Frontal cortex (tissue), 4 donors: Measurements from ENCODE around the gene PRKAB1. TPM values are rescaled to one million over a fixed set of nuclear protein-coding genes. Genes with fewer than 3 reads are reported as not detected.

Experiments used
- DNase-seq, 2 donors: peaks; one replicate each; pipeline ENCODE4 v3.0.0; 2012; ENCODE audit warnings: low spot score in 2 of 2
- FAIRE-seq: peaks from 2 replicates; lab custom pipeline; 2012; peaks lifted over from hg19 to GRCh38; lab: Jason Lieb, UNC
- total RNA-seq: library from RNA; depleted of rRNA; stranded (reverse); fragments of >200 nt; gene quantifications from one replicate; pipeline ENCODE4 v1.2.3, GENCODE V29; 2014
- donor health status: control.
- donor health status: control.
- donor health status: control.

The PRKAB1 gene
- total RNA-seq, 1 donor from 2014 or later, result 15.9 TPM

DNA sequence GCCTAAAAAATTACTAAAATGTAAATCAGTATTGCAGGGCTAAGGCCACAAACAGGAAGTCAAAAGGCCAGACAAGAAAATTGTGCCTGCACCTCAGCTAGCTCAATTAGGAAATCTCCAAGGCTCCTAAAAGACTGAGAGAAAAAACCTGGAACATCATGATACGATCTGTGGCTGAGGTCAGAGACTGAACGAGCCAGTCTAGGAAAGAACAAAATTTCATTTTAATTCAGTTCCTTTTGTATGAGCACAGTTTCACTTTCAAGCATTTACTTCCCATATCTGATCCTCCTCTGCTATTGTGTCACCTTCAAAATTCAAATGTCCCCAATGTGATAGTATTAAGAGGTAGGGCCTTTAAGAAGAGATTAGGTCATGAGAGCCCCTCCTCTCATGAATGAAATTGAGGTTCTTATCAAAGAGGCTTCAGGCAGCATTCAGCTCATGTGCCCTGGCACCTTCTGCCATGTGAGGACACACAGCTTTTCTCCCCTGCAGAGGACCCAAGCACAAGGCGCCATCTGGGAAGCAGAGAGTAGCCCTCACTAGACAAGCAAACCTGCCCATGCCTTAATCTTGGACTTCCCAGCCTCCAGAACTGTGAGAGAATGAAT lies 14.8 kb downstream of the PRKAB1 start:
- FAIRE-seq (no peak), DNase-seq (no peak)

DNA sequence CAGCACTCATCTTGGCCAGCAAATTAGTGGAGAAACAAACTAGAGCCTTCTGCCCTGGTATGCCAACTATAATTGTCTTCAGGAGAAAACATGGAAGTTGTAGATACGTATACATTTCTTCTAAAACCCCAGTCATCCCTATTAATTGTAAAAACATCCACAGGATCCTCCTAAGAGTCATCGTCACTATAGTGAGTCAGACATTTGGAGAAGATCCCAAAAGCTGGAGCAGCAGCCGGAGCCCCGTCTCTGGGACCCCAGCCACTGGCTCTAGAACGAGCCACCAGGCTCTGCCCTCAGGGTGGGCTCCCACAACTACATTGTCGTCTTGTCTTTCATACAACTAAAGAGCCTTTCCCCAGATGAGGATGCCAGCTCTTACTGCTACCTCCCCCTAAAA lies 15.5 kb downstream of the PRKAB1 start:
- DNase-seq (no peak), FAIRE-seq (no peak)

DNA sequence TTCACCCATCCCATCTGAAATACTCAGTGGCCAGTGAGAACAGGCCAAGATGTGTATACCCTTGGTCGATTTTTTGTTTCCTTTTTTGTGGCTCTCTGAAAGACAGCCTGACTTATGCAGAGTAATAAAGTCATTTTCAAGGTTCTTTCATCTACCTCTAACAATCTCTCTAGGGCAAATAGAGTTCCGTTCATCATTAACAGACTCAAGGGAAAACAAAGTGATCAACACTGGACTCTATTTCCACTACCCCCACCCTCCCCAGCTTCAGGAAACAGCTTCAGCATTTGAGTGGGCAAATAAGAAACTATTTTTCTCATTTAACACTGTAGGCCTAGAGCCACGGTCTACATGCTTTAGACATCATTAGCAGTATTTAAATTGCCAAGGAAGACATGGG lies 15.9 kb downstream of the PRKAB1 start:
- no peak for DNase-seq
- no peak for FAIRE-seq

DNA sequence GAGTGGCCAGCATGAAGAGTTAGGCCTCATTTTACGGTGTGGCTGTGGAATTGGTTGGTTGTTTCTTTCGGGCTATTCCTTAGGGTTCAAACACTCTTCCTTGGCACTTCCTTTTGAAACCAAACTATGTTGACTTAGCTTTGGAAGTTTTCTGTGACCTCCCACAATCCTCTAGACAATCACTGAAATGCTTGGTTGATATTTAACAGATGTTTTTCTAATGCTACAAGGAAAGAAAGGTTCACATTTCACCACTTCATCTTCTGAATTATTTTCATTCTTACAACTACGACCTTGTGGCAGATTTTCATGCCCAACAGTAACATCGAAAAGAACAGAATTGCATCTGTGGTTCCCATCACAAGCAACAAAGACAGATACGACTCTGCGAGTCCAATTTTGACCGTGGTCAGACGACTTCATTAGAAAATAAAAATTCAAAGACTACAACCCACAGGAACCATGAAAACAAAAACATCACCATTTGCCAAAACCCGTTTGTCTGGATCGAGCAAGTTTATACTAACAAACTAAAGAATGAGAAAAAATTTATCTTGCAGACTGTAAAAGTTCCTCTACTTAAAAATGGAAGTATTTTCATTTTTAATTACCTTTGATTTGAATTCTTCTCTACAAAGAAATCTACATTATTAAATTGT lies 16.9 kb downstream of the PRKAB1 start:
- DNase-seq (no peak), FAIRE-seq (no peak)

DNA sequence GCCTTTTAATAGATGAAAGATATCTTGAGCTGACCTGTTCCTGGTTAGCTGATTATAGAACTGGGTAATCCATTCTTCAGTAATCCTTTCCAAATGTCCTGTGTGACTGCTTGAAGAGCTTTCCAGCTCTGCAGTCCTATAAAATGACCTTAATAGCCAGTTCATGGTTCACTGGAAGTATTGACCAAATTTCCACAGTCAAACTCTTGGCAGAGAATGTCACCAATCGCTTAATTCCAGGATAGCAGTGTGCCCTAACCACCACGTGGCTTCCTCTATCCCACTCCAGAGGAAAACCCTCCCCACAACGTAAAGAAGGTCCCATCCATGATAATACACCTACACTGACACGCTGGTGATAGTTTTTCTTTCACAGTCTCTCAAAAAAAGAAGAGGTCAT lies 17.4 kb downstream of the PRKAB1 start:
- no peak for FAIRE-seq
- DNase-seq, result no peak

DNA sequence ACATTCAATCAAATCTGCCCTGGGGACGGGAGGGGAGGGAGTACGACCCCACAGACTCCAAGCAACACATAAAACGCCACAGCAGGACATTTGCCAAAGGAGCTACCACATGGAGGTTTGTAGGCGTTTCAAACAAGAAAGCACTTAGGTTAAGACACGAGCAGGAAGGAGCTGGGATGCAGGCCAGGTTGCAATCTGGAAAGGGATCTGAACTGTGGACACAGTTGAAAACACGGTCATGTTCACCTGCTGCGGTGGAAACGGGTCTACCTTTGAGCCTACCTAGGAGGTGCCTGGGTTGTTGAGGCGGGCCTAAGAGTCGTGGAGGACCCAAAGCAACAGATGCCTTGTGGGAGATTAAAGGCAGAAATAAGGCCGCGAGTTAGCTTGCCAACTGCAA lies 18.4 kb downstream of the PRKAB1 start:
- no peak for DNase-seq
- no peak for FAIRE-seq

DNA sequence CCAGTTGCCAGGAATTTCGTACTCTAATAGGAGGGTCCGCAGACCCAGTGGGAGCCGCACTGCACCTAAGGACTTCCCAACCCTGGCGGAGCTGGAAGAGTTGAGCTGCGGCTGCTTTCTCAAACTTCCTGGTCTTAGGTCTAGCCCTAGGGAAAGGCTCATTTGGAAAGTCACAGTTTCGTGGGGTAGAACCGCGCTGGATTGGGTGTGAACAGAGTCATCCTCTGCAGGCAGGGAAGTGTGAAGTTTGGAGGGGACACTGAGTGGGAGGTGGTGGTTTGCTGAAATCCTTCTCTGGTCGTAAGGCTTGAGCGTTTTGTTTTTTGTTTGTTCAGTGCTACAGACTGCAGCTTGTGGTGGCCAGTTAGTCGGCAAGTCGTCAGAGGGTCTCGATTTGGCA lies 18.8 kb downstream of the PRKAB1 start:
- no peak for DNase-seq
- FAIRE-seq, result no peak

DNA sequence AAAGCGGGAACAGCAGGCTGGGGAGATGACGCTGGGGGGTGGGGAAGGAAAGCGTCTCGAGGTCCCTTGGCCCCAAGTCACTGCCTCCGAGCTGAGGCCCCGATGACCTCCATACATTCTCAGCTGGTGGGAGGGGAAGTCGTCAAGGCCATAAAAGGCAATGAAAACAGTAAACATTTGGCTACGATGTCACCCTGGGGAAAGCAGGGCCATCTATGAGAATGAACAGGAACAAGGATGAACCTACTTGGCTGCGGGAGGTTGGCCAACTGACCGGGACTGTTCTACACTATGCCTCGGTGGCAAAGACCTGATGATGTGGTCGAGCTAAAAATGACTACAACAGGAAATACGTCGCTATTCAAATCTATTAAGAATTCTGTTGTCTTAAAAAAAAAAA lies 19.5 kb downstream of the PRKAB1 start:
- FAIRE-seq, result no peak
- no peak for DNase-seq

DNA sequence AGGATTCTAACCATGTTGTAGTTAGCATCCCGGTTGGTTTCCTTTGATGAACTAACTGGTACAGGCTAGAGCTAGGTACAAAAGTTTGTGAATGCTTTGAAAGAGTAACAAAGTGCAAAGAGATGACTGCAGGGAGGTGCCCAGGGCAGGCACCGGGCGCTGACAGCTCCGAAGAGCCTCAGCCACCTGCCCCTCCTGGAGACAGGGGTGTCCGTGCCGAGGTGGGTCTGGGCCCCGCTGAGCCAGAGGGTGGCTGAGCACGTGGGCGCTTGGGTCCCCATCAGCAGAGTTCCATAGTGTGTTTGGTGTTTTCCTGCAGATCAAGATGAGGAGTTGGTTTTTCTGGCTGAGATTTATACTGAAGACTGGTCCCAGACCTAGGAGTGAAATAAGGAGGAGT lies 19.9 kb downstream of the PRKAB1 start:
- FAIRE-seq (no peak), DNase-seq (no peak)

DNA sequence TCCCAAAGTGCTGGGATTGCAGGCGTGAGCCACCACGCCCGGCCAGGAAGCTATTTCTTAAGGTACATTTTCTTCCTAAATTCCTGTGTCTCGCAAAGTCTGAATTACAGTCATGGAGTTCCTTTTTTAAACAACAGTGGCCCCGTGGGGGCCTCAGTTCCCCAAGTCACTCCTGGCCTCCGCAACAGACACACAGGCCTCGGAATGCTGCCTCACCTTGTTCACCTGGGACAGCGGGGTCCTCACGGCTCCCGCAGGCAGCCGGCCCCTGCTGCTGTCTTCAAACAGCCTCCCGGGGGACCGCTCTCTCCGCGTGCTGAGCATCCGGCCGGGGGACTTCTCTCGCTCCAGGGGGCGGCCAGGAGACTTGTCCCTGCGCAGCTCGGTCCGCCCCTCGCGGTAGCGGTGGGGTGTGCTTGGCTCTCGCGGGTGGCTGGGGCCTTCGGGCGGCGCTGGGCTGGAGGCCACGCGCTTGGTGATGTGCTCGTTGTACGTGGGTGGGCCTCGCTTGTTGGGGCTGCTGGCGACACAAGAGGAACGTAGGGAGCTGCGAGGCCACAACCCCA lies 22.1 kb downstream of the PRKAB1 start:
- DNase-seq (no peak), FAIRE-seq (no peak)

DNA sequence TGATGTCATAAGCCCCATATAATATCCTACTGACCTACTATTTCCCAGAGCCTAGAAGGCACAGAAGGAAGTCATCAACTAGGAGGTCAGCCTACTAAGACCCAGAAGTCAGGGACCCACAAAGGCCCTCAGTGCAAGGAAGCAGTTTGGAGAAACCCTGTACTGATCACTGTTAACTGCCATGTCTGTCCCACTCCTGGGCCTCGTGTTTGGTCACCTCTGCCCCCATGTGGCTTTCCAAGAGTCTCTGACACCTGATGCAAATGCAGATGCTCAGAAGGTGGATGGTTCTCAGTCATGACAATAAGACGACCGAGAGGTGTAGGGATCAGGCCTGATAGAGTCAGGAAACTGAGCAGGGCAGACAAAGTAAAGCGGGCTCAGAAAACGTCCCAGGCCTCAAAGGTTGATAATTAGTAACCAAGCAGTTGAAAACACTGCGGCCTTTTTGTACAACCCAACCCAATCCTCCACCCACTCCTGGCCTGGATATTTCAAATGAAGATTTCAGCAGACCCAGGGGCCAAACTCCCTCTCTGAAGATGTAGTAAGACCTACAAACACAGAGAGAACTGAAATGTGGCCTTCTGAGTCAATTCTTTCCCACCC lies 23.4 kb downstream of the PRKAB1 start:
- FAIRE-seq, result no peak
- DNase-seq, result no peak

DNA sequence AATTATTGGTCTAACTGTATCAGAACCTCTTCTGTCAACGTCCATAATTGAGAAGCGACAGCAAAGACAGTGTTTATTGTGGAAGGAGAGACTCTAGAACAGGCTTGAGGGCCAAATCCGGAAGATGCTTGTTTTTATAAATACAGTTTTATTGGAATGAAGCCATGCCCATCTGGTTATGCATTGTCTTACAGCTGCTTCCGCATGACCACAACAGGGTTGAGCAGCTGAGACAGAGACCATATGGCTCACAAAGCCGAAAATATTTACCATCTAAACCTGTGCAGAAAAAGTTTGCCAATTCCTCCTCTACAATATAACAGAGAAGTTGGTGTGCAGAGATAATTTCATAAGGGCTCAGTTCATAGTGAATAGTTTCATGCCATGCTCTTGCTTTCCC lies 24.5 kb downstream of the PRKAB1 start:
- DNase-seq, result no peak
- no peak for FAIRE-seq

DNA sequence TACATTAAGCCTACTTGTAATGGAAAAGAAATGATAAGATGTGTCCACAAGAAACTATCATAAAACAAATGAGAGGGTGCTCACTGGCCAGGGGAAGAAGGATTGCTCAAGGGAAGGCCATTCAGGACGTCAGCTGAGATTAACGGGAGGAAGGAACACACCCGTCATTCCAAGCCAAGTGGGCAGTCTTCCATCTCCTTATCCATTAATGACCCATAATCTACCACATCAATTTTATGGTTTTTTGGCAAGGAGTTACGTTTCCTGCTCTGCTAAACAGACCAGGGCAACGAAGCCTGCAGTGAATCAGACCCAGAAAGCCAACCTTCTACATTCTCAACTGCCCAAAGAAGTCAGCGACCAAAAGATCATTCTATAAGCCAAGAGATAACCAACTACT lies 25.1 kb downstream of the PRKAB1 start:
- FAIRE-seq, result no peak

DNA sequence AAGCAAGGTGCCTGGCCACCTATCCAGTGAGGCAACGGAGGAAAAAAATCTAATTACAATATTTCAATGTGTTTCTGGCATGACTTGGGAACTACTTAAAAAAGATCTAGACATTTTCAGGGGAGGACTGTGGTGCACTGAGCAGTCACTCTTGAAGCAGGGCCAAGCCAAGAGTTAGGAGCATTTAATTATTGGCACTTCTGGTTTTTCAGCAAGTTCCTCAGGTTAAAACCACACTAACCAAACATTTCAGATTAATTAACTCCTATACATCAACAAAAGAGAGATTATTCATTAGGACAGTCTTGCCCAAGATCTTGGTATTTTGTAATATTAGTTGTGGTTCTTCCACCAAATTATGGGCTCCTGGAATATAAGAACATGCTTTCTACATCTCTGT lies 25.6 kb downstream of the PRKAB1 start:
- DNase-seq, result no peak
- no peak for FAIRE-seq

More for the DNA sequence above, 25.1 kb downstream of the PRKAB1 start:
- no peak for DNase-seq

DNA sequence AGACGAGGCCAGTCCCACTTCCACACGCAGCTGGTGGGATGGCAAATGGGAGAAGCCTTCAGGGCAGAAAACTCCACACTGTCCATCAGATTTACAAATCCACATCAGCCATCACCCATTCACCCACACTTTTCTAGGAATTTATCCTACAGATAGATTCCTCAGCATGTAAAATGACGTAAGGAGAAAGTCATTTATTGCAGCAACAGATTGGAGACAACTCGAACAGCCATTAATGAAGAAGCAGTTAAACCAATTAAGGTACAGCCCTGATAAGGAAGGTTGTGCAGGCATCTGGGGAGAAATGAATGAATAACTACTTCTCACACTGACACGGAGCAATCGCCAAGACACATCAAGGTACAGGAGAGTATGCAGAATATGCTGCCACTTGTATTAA lies 26.2 kb downstream of the PRKAB1 start:
- DNase-seq (no peak), FAIRE-seq (no peak)

DNA sequence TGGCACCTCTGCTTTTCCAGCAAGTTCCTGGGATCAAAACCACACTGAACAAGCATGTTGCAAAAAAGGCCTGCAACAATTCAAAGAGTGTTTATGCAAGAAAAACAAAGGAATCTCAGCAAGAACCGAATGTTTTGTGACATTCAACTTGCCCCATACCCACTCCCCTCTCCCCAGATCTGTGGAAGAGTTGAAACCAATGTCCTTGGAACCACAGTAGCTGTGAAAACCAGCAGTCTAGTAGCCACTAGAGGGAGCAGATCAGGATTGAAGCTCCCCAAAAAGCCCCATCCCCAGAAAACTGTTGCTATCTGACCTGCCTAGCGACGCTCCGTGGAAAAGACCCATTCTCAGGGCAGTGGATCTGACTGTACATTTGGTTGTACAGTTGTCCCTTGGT lies 27.1 kb downstream of the PRKAB1 start:
- FAIRE-seq, result no peak
- no peak for DNase-seq

DNA sequence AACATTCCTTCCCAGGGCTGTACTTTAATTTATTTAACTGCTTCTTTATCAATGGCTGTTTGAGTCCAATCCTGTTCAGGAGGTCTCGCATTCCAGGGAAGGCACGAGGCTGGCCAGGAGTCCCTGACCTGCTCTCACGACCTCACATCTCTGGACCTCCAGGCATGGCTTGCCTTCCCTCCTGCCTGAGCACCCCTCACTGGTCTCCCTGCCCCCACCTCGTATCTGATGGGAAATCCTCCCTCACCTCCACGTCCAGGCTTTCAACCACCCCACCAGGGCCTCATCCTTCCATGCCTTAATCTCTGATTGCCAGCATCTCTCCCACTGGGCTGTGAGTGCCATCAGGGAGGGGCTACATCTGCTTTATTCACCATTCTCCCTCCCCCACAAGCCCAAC lies 29.0 kb downstream of the PRKAB1 start:
- DNase-seq (no peak), FAIRE-seq (no peak)

DNA sequence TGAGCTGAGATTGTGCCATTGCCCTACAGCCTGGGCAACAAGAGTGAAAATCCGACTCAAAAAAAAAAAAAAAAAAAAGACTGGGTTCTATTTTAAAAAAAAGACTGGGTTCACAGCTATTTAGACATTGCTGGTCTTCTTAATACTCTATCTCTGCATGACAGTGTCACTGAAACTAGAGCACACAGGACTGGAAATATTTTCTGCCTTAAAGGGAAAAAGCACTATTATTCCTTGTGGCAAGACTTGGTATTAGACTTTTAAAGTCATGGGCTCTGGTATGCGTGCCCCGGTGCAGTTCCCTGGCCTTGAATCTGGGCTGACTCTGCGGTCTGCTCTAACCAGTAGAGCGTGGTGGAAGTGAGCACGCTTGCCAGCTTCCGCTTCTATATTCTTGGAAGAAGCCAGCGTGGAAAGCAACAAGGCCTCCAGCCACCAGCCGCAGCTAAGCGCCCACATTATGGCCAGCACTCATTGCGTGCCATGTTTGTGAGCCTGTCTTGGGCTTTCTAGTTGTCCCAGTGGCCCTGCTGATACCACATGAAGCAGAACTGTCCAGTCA lies 31.3 kb downstream of the PRKAB1 start:
- FAIRE-seq (no peak), DNase-seq (no peak)

DNA sequence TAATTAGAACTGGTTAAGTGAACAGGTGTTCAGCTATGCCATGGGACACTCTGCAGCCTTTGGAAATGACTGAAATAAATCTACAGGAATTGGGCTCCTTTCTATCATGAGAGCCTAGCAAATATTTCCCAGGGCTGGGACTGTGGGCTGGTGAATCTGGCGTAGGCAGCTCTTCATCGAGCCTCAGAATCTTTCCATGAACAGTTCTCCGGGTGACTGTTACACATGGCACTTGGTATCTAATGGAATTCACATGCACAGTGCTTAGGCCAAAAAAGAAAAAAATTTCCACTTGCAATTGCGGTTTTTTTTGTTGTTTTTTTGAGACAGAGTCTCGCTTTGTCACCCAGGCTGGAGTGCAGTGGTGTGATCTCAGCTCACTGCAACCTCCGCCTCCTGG lies 32.1 kb downstream of the PRKAB1 start:
- FAIRE-seq, result no peak
- DNase-seq, result no peak

DNA sequence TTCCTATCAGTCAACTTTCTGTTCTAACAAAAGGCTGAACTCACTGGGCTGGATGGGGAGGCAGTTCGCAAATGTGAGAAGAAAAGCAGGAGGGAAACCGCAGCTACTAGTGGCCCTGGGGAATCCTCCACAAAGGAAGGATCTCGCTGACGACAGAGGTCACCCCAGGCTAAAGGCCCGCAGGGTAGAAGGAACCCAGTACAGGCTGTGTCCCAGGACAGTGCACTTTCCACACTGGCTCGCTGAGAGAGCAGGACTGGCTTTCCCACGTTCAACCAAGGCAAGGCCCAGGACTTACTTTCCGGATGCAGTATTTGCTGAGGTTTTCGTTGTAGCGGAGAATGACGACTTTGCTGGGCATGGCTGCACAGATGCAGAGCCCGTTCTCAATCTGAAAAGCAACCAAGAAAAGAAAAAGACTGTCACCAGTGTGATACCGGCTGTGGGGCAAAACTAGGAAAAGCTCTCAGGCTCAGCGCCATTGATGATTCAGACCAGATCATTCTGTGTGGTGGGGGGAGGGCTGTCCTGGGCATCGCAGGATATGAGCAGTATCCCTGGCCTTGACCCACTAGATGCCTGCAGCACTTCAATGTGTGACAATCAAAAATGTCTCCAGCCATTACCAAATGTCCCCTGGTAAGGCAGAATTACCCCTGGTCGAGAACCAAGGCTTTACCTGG lies 36.3 kb downstream of the PRKAB1 start:
- DNase-seq (no peak), FAIRE-seq (no peak)

DNA sequence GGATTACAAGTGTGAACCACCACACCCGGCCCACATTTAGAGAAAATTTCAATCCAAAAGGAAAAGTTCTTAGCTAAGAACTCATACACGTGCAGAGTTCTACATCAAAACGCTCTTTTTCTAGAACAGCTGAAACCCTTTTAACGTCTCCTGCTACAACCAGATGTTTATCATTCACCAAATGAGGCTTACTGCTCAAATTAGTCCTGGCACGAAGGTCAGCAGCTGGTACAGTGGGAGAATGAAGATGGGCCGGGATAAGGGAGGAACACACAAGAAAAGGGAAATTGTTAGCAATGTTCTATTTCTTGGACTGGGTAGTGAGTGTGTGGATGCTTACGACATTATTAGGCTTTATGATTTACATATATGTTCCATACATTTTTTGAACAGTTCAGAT lies 37.2 kb downstream of the PRKAB1 start:
- no peak for DNase-seq
- no peak for FAIRE-seq
